Aorta (tissue), 5 donors: ENCODE data around the gene REEP1. TPM values are rescaled to one million over a fixed set of nuclear protein-coding genes. Genes with fewer than 3 reads are reported as not detected.

Experiments
- ATAC-seq: fragments of 200-7000 bp; cut with Tn5 transposase; one replicate; pipeline ENCODE4 v1.9.1; 2022; ENCODE audit warnings: moderate library complexity; ENCODE audit not compliant: low FRiP score
- DNase-seq, 2 donors: peaks; one replicate each; pipeline ENCODE4 v3.0.0-alpha.2; 2020
- H3K27ac ChIP-seq, 2 donors: one replicate each; pipeline ENCODE4 v1.5.1; 2013; ENCODE audit warnings: low read length in 2 of 2, mild to moderate bottlenecking in 2 of 2, moderate library complexity in 2 of 2, control low read depth in 1 of 2, inconsistent platforms in 1 of 2, low read depth in 1 of 2
- H3K27me3 ChIP-seq, 2 donors: one replicate each; pipeline ENCODE4 v1.6.1; 2013; ENCODE audit warnings: control low read depth in 1 of 2, low read length in 1 of 2, mild to moderate bottlenecking in 1 of 2, moderate library complexity in 1 of 2; ENCODE audit not compliant: insufficient read depth in 2 of 2, control insufficient read depth in 1 of 2
- H3K36me3 ChIP-seq, 2 donors: one replicate each; pipeline ENCODE4 v1.6.1; 2013; ENCODE audit warnings: control low read depth in 1 of 2, low read length in 1 of 2, mild to moderate bottlenecking in 1 of 2; ENCODE audit not compliant: insufficient read depth in 2 of 2, control insufficient read depth in 1 of 2
- H3K4me1 ChIP-seq, 2 donors: one replicate each; pipeline ENCODE4 v1.6.1; 2013; ENCODE audit warnings: low read length in 2 of 2, control low read depth in 1 of 2, mild to moderate bottlenecking in 1 of 2, moderate library complexity in 1 of 2; ENCODE audit not compliant: insufficient read depth in 2 of 2, control insufficient read depth in 1 of 2
- H3K4me3 ChIP-seq, 2 donors: one replicate each; pipeline ENCODE4 v1.5.1; 2013; ENCODE audit warnings: low read length in 2 of 2, control low read depth in 1 of 2, mild to moderate bottlenecking in 1 of 2
- H3K9me3 ChIP-seq: one replicate; pipeline ENCODE4 v1.6.1; 2013; ENCODE audit warnings: mild to moderate bottlenecking, low read length; ENCODE audit not compliant: control insufficient read depth
- WGBS, 2 donors: extraction: QIAGEN DNeasy Blood & Tissue Kit; methylation state at CpG; one replicate each; pipeline ENCODE4 v1.1.7; 2013; 5-methylcytosine and 5-hydroxymethylcytosine counted together
- intact Hi-C, 2 donors: fragments of 100-400 bp; cut with DNase I; formaldehyde crosslinking; loops; one replicate each; pipeline versions ENCODE4 v1.14.2 to v1.15.0; 2022
- polyA plus RNA-seq, 2 donors: library from polyadenylated mRNA; stranded (reverse); fragments of 200-250 nt; gene quantifications; one replicate each; pipeline ENCODE4 v1.2.3, GENCODE V29; 2013
- total RNA-seq, 2 donors: library from RNA; stranded (reverse); fragmentation: NEBNext Ultra II Directional; extraction: Animal tissue kit (Norgen Biotek cat#: 25700); gene quantifications; one replicate each; pipeline ENCODE4 v1.2.1, GENCODE V29; 2021
- donor health status: healthy with polysubstance abuse.
- donor health status: Bipolar disorder and iron deficiency.
- donor health status: DM: no; HTN: no; CAD: no.
- donor health status: DM: no; HTN: no; CAD: no.
- donor health status: DM: yes; HTN: yes; CAD: no.

The REEP1 gene
- total and polyA plus RNA-seq, 4 donors, result 4.5 to 36.3 (median 10.5) TPM

DNA sequence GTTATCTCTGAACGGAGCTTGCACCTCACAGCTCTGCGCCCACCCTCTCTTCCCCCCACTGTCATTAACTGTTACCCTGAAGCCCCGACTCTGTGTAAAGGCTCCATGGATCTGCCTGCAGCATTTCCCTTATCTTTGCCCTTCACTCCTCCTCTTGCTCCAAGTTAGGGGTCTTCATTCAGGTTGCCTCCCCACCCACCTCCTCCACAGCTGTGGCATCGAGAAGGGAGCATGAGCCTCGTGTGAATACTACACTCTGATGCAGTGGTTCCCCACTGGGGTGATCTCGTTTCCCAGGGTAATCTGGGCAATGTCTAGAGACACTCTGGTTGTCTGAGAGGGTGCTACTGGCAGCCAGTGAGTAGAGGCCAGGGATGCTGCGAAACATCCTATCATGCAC lies 51.4 kb downstream of the REEP1 start:
- intact Hi-C loops, result no loop called here
- no peak for ATAC-seq
- H3K27ac ChIP-seq, result no peak overlapping the region
- 89 to 92% methylated on average over 7 of the region's 7 CpGs for WGBS, 2 donors
- peaks cover 0 to 3% of the 10 kb centered on the region in 2 donors for H3K4me1 ChIP-seq
- no peak overlapping the region for H3K4me3 ChIP-seq
- no peaks in the 10 kb centered on the region for H3K27me3 ChIP-seq
- no peaks in the 10 kb centered on the region for H3K9me3 ChIP-seq
- DNase-seq, result no peak
- H3K36me3 ChIP-seq, result no peaks in the 10 kb centered on the region

DNA sequence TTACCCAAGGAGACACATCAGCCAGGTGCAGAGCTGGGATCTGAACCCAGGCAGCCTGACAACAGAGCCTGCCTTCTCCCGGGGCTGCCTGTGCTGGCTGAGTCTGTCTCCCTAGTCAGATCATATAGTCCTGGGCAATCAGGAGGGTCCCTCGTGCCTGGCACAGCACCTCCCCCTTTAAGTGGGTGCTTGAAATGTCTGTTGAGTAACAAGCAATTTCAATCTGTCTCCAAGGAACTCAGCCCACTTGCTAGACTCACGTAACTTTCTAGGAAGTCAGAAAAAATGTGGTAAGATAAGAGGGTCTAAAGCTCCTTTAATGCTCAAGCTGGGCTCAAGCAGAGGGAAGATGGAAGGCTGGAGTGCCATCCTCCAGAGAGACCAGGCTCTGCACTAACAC lies 51.9 kb downstream of the REEP1 start:
- Histone ChIP-seq H3K4me1 (peaks cover 0 to 3% of the 10 kb centered on the region in 2 donors), H3K4me3 (no peak overlapping the region), H3K27ac (no peak overlapping the region), H3K36me3 (no peaks in the 10 kb centered on the region), H3K9me3 (no peaks in the 10 kb centered on the region), H3K27me3 (no peaks in the 10 kb centered on the region)
- WGBS, 2 donors, result 52 to 71% methylated on average over 3 of the region's 3 CpGs
- ATAC-seq, result no peak
- DNase-seq, result no peak
- intact Hi-C loops, result no loop called here

DNA sequence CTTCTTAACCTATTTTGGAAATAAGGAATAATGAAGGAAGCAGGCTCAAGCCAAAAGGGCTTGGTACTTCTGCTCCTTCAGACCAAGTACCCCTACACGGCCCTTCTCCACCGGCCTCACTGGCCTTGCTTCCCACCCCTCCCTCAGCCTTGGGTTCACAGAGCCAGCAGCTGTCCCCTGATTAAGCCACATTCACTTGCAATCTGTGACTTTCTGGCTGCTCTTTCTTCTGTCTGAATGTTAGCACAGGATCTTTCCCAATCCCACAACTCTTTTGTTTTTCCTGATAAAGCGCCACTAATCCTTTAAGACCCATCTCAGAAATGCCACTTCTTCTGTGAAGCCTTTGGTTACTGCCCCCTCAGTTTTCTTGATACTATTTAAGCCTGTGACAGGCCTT lies 52.4 kb downstream of the REEP1 start:
- Histone ChIP-seq H3K9me3 (no peaks in the 10 kb centered on the region), H3K27ac (peak overlapping the region in 1 of 2 donors; percentile 58), H3K4me3 (no peak overlapping the region), H3K27me3 (no peaks in the 10 kb centered on the region), H3K4me1 (peaks cover 0 to 3% of the 10 kb centered on the region in 2 donors), H3K36me3 (no peaks in the 10 kb centered on the region)
- ATAC-seq (no peak), DNase-seq (no peak)
- 70 to 83% methylated on average over 3 of the region's 3 CpGs for WGBS, 2 donors
- intact Hi-C loops, result no loop called here

DNA sequence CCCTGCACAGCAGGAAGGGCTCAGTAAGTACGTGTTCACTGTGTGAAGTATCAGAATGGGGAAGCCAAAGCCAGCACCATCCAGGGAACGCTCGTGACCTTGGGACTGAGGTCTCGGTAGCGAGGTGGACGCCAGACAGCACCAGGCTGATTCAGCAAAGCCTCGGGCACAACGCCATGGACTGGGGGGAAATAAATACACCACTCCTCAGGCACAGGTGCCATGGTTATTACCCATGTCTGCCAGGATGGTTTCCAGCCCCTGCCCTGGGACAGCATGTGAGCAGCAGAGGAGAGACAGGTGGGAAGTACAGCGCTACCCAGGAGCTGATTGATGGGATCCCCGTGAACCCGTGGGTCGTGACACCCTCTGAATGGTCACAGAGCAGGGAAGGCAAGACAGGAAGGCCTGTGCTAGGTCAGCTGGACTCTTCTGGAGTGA lies 53.0 kb downstream of the REEP1 start:
- Histone ChIP-seq H3K27me3 (no peaks in the 10 kb centered on the region), H3K4me3 (no peak overlapping the region)
- WGBS, 2 donors, result 57 to 78% methylated on average over 12 of the region's 12 CpGs

DNA sequence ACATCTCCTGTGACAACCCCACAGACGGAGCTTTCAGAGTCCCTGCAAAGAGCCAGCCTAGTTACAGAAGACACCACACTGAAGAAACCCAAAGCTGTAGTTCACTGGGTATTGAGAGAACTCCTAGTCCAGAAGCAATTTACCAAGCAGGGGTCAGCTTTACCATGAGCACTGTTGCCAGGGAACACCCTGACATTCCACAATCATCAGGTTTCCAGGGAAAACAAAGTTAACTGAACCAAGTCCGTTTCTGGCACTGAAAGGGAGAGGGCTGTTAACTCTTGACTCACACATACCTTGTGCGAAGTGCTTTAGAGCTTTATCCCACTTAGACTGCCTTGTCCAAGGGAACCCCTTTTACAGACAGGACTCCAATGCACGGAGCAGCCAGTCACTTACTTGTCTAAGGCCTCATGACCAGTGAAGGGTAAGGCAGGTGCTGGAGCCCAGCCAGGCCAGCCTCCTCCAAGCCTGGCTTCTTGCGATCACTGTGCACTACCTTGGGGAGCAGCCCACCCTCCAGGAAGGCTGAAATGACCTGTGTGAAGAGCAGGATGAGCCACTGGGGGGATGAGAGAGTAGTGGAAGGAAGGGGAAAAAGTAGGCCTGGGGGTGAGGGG lies 53.9 kb downstream of the REEP1 start:
- DNase-seq, result no peak
- peaks cover 0 to 3% of the 10 kb centered on the region in 2 donors for H3K4me1 ChIP-seq
- WGBS, 2 donors, result 44 to 45% methylated on average over 5 of the region's 5 CpGs
- no peaks in the 10 kb centered on the region for H3K9me3 ChIP-seq
- H3K36me3 ChIP-seq, result peaks cover 0 to 1% of the 10 kb centered on the region in 2 donors
- ATAC-seq, result no peak
- intact Hi-C loops, result no loop called here
- no peak overlapping the region for H3K4me3 ChIP-seq
- no peak overlapping the region for H3K27ac ChIP-seq
- no peaks in the 10 kb centered on the region for H3K27me3 ChIP-seq

More for the DNA sequence above, 53.0 kb downstream of the REEP1 start:
- DNase-seq, result no peak
- Histone ChIP-seq H3K9me3 (no peaks in the 10 kb centered on the region), H3K4me1 (peaks cover 0 to 3% of the 10 kb centered on the region in 2 donors), H3K27ac (no peak overlapping the region), H3K36me3 (no peaks in the 10 kb centered on the region)
- intact Hi-C loops, result no loop called here
- ATAC-seq, result no peak

DNA sequence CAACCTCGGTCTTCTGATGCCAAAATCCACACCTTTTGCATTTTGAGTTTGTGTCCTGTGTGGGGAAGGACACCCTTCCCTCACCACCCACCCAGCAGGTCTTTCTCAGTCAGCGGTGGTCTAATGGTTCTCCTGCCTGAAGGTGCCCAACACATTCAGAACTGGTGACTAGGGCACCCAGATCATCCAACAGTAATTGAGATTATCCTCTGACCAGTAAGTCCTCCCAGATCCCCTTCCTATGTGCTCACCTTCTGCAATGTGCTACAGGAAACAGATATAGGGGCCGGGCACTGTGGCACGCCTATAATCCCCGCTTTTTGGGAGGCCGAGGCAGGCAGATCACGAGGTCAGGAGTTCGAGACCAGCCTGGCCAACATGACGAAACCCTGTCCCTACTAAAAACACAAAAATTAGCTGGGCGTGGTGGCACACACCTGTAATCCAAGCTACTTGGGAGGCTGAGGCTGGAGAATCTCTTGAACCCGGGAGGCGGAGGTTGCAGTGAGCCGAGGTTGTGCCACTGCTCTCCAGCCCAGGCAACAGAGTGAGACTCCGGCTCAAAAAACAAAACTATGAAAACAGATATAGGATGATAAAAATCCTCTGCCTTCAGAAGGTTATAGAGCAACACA lies 56.2 kb downstream of the REEP1 start:
- H3K4me1 ChIP-seq, result peaks cover 0 to under 1% of the 10 kb centered on the region in 2 donors
- DNase-seq (no peak), ATAC-seq (no peak)
- H3K4me3 ChIP-seq, result no peak overlapping the region
- WGBS, 2 donors, result 95 to 96% methylated on average over 14 of the region's 14 CpGs
- no peaks in the 10 kb centered on the region for H3K9me3 ChIP-seq
- H3K27me3 ChIP-seq, result no peaks in the 10 kb centered on the region
- peaks cover 0 to 1% of the 10 kb centered on the region in 2 donors for H3K36me3 ChIP-seq
- intact Hi-C loops, result no loop called here
- H3K27ac ChIP-seq, result no peak overlapping the region

DNA sequence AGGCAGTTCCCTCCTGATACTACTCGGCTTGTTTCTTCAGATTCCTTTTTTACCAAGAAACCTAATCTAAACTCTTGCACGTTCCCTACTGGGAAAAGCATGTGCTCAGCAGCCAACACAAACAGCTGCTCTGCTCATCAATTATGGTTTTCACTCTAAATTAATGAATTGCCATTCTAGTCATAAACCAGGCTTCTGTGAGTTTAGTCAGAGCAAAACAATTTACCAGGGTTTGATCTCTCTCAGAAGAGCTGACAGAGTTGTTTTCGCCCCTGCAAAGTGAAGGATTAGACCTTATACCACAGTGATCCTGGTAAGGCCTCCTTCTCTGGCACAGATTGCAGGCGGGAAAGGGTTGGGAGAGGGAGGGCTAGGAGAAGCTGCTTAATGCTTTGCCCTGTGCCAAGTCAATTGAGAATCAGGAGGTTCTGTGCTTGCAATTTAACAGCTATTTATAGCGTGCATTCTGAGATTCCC lies 57.2 kb downstream of the REEP1 start:
- ATAC-seq, result peak; percentile 13
- H3K4me3 ChIP-seq, result no peak overlapping the region
- H3K4me1 ChIP-seq, result no peaks in the 10 kb centered on the region

DNA sequence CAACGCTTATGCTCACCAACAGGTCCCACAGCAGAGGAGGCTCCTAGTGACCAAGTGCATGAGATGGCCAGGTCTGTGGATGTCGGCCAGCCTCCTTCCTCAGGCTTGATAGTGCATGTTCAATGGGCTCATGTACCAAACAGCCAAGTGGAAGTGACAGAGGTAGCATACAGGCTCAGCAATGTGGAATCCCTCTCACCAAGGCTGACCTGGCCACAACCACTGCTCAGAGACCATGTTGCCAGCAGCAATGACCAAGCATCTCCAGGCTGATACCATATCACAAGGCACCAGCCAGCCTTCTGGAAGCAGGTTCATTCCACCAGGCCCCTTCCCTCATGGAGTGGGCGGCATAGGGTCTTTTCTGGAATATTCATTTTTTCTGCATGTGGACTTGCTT lies 61.5 kb downstream of the REEP1 start:
- Histone ChIP-seq H3K27me3 (no peaks in the 10 kb centered on the region), H3K36me3 (peaks cover 0 to 1% of the 10 kb centered on the region in 2 donors), H3K4me3 (no peak overlapping the region), H3K4me1 (peaks cover 0 to 3% of the 10 kb centered on the region in 2 donors), H3K27ac (no peak overlapping the region), H3K9me3 (peaks cover 3% of the 10 kb centered on the region)
- WGBS, 2 donors, result 96 to 97% methylated on average over 3 of the region's 3 CpGs
- ATAC-seq, result no peak
- DNase-seq, result no peak
- intact Hi-C loops, result no loop called here

More for the DNA sequence above, 57.2 kb downstream of the REEP1 start:
- Histone ChIP-seq H3K9me3 (no peaks in the 10 kb centered on the region), H3K27ac (peak overlapping the region in 1 of 2 donors; percentile 55), H3K36me3 (peaks cover 0 to 1% of the 10 kb centered on the region in 2 donors), H3K27me3 (no peaks in the 10 kb centered on the region)
- intact Hi-C loops, result no loop called here
- no peak for DNase-seq
- WGBS, 2 donors, result 27 to 37% methylated on average over 5 of the region's 5 CpGs

DNA sequence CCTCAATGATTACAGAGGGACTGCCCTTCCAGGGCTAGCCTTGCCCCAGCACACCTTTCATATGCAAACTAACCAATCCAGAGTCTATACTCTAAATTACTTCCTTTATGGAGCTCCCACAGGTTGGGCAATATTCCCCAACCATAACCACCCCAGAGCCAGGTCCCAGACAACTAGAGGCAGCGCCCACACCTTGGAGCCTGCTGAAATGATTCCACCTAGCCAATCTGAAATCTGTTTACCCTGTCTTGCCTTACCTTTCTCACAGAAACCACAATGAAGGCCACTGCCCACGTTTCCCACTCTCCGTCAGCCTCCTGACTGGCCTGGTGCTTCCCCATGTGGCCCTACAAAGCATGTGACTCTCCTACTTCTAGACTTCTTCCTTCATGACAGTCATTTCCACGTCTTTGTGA lies 62.0 kb downstream of the REEP1 start:
- H3K36me3 ChIP-seq, result peaks cover 0 to 1% of the 10 kb centered on the region in 2 donors
- WGBS, 2 donors, result 84 to 92% methylated on average over 4 of the region's 4 CpGs
- intact Hi-C loops, result no loop called here
- ATAC-seq (no peak), DNase-seq (no peak)
- no peak overlapping the region for H3K27ac ChIP-seq
- no peaks in the 10 kb centered on the region for H3K27me3 ChIP-seq
- no peak overlapping the region for H3K4me3 ChIP-seq
- H3K4me1 ChIP-seq, result peaks cover 0 to 3% of the 10 kb centered on the region in 2 donors
- H3K9me3 ChIP-seq, result peaks cover 5% of the 10 kb centered on the region
